NCI-H2029 treated with DMSO at 0.1 percent for 48 hours (cell line): ENCODE data around the gene OPN1LW.
"Not testable (repeated sequence)": the region's sequence is repeated elsewhere in the genome, so short reads cannot be mapped to it uniquely, and the experiment has no call there.

Source experiments
- DNase-seq: peaks from one replicate; lab custom pipeline; 2025; lab: John Stamatoyannopoulos, UW

OPN1LW gene

GRCh38 chrX:154144010-154144409 lies at the start of gene OPN1LW:
Gene OPN1LW (plus strand): TSS chrX:154144243. CDS start chrX:154144284, 41 bp downstream.
- not testable (repeated sequence) for DNase-seq

DNA sequence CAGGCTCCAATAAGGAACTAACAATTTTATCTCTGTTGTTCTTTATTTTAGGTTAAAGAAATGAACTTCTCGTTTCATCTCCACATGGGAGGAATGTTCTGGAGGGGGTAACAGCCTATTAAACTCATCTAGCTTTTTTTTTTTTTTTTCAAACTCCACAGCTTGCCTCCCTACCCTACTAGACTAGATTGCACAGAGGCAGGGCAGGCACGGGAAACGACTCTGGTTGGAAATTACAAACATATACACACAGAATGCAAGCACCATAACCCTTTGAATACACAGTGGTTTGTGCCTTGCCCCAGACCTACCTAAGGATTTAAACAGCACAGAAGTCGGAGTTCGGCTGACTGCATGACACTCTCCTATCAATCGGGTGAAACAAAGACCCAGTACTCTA lies 49.2 kb upstream of the OPN1LW start:
- DNase-seq: no peak

DNA sequence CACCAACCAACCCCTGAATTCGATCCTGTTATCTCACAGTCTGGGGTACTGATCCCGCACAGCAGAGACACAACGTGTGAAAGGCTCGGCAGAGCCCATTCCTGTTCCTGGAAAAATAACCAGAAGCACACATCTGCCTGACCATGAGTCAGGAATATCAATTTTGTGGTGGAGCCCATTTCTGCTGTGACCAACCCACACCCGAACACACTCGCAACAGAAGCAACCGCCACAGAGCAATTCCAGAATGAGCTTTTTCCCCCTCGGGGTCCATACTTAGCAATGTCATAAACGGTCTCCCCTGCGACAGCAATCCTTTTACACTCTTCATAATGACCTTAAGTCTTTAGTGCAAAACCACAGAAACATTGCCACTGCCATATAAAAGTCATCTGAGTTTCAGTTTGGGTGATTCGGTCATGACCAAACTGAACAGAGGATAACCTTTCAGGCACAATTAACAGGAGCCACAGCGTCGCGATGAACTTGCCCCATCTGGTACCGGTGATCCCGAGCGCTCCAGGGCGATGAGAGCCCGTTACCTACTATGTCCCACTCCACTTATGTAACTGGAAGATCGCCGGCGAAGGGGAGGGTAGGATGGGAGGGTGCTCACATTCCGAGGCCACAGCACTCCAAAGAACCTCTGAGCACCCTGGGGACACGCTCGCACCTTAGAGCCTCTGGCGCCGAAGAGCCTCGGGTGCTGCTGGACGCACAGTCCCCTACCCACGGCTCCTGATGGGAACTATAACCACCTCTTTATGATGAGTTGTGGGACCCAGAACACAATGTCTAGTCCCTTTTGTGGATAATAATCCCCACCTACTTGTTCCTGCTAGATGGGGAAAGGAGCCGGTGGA lies 47.7 kb upstream of the OPN1LW start:
- no peak for DNase-seq

- no peak for DNase-seq
Measured at GRCh38 chrX:154097003-154097588, 46.9 kb upstream of the OPN1LW start.

DNA sequence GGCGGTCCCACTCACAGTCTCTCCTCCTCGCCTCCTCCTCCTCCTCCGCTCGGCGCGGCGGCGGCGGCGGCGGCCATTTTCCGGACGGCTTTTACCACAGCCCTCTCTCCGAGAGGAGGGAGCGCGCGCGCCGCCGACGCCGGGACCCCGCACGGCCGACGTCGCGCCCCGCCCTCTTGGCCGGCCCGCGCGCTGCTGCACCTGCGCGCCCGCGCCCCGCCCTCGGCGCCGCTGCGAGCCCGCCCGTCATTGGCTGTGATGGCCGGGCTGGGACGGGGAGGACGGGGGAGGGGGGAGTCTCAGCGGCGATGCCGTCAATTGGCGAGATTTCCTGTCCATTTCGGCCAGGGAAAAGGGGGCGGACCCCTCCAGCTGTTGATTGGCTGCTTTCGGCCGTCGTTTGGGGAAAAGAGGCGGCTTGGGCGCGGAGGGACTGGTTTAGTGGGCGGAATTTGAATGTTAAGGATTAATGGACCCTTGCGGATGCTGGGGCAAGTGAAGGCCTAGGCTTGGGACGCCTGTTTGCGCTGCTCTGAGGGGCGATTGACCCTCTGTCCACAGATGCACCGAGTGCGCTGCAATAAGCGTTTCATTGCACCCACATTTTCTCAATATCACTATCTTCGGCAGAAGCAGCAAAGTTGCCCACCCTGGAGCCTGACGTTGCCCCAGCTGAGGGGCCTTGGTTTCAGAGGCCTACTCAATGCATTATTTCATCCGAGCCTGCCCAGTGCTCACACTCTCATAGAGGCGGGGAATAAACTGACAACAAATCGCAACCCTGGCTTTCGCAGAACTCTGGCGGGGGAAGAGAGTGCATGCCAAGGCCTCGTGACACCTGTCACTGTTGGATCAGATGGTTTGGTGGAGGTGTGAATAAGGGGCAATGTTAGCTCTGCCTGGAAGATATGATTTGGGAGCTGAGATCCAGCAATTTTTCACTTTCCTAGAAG lies 46.2 kb upstream of the OPN1LW start, which contains the start of gene MECP2:
MECP2 (minus strand) TSS at position 129 of the 953 bp plus-strand sequence.
- DNase-seq: peak; percentile 58

DNA sequence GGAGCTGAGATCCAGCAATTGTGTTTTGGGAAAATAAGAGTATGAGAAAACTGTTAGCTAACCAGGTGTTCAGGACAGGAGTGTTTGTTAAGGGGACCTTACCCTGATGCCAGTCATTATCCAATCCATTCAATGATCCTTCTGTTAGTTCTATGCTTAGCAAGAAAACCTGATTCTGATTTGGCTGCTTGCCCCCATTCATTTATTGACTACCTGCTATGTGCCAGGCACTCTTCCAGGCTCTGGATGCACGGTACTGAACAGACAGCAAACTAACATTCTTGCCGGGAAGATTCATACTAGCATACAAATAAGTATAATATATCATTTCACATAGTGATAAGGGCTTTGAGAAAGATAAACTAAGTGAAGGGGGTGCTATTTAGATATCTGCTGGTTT lies 45.5 kb upstream of the OPN1LW start:
- no peak for DNase-seq

DNA sequence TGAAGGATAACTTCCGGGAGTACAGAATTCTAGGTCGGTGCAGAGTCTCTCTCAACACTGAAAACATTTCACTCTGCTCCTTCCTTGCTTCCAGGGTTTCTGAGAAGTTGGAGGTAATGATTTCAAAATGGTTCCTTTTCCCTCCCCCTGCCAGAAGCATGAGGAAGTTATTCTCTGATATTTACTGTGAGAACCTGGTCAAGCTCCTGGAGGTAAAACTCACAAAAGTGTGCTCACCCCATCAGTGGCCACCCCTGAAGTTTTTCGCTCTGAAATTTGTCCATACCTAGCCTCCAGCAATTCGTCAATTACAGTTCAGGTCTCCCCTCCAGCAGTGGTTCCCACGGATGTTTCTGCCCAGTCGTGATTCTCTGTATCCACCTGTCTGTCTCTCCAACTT lies 30.3 kb upstream of the OPN1LW start:
- no peak for DNase-seq

GRCh38 chrX:154114652-154115051 lies 29.4 kb upstream of the OPN1LW start:
- no peak for DNase-seq

GRCh38 chrX:154115071-154115470 lies 29.0 kb upstream of the OPN1LW start:
- DNase-seq: no peak

DNA sequence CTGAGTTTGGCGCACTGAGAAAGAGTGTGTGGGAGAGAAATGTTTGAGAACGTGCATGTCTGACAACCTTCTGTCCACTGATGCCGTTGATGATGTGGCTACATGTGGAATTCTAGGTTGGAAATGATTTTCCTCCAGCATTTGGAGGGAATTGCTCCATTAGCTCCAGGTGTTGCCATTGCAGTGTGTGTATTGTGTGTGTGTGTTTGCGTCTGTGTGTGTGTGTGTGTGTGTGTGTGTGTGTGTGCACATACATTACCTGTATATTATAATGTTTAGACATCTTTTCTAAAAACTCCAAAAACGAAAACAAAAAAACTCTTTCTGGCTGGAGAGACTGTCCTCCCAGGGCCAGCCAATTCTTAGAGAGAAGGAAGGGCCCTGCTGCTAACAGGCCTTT lies 28.3 kb upstream of the OPN1LW start:
- no peak for DNase-seq

GRCh38 chrX:154116426-154117211 lies 27.4 kb upstream of the OPN1LW start:
- no peak for DNase-seq

GRCh38 chrX:154117566-154117965 lies 26.5 kb upstream of the OPN1LW start:
- no peak for DNase-seq

GRCh38 chrX:154120567-154120966 lies 23.5 kb upstream of the OPN1LW start:
- DNase-seq: no peak

GRCh38 chrX:154121207-154121606 lies 22.8 kb upstream of the OPN1LW start:
- no peak for DNase-seq

- DNase-seq: no peak
Measured at GRCh38 chrX:154121961-154122360, 22.1 kb upstream of the OPN1LW start.

DNA sequence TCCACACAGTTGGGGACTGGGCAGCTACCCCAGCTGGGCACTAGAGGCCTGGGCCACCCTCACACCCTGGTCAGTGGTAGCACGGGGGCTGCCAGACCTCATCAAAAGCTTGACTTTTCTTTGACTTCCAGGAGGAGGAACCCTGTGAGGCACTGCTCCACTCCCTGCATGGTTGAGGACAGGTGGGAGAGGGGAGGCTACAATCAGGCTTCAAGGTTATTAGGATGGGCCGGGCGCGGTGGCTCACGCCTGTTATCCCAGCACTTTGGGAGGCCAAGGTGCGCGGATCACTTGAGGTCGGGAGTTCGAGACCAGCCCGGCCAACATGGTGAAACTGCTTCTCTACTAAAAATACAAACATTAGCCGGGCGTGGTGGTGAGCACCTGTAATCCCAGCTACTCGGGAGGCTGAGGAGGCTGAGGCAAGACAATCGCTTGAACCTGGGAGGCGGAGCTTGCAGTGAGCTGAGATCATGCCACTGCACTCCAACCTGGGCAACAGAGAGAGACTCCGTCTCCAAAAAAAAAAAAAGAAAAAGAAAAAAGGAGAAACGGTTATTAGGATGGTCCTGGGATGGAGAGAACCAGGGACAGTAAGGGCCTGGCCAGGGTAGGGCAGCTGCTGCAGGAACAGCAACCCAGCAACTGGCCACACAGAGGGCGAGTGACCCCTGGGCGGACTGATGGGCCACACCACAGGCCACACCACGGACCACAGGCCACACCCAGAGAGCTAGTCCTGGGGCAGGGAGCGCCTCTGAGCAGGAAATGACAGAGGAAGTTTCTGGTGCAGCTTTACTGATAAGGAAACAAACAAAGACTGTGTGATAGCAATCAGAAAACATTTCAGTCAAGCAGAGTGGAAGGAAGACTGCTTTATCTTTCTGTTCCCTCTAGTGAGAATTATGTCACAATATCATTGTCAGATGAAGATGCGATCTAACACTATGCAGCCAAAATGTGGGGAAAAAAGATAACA lies 20.5 kb upstream of the OPN1LW start:
- no peak for DNase-seq

GRCh38 chrX:154125391-154126040 lies 18.5 kb upstream of the OPN1LW start:
- DNase-seq: no peak

DNA sequence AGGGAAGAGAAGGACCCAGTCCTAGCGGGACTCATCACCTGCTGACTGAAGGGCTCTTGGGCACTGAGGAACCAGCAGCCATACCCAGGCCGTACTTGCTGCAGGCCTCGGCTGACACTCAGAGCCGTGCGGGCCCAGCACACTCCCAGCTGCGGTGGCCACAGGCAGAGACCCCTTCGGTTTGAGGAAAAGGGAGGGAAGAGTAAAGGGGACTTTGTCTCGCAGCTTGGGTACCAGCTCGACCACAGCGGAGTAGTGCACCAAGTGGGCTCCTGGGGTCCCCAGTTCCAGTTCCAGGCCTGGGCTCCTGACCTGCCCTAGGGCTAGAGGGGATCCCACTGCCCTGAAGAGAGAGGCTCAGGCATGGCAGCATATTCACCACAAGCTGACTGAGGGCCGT lies 17.9 kb upstream of the OPN1LW start:
- DNase-seq: no peak

DNA sequence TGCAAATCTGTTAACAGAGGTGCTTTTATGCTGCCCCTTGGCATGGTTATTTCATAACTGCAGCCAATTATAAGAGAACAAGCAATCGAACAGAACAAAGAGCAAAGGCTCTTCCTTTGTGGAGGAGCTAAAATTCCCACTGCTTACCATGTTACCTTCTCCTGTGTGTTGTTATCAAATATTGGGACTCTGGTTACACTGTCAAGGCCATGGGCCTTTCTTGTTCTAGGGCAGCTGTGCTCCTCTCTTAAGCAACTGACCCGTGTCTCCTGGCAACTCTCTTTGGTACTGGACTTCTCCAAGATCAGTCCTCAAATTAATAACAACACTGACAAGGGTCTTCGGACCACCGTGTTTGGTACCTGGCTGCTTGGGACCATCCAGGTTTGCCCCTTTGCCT lies 12.1 kb upstream of the OPN1LW start:
- no peak for DNase-seq

- DNase-seq: no peak
Measured at GRCh38 chrX:154132366-154132765, 11.7 kb upstream of the OPN1LW start.
